ENCODE measurements around the gene HOXC10.

GRCh38 chr12:54029529-54030441, 44.8 kb downstream of the HOXC10 start:
- TF ChIP-seq CTCF (IDR thresholded peaks at IDR 0.05; ENCODE audit: control extremely low read depth in 1 of 3, insufficient read depth in 1 of 3, low read depth in 1 of 3, low read length in 3 of 3) (no peak), FOSL1 (IDR thresholded peaks at IDR 0.05; ENCODE audit: insufficient read depth, low read depth, low read length) (no peak), POLR2AphosphoS5 (IDR thresholded peaks at IDR 0.05; ENCODE audit: low read depth, low read length) (no peak), NANOG (IDR thresholded peaks at IDR 0.05; ENCODE audit: insufficient read depth, low read depth, low read length, poor library complexity, severe bottlenecking) (no peak), ATF2 (IDR thresholded peaks at IDR 0.05; ENCODE audit: low read length) (no peak), TAF1 (IDR thresholded peaks at IDR 0.05; ENCODE audit: low read depth, low read length) (no peak), RFX5 (IDR thresholded peaks at IDR 0.05; ENCODE audit: borderline replicate concordance, low read depth, low read length) (no peak), SAP30 (IDR thresholded peaks at IDR 0.05; ENCODE audit: insufficient read depth, insufficient replicate concordance, low read length) (no peak), SRF (IDR thresholded peaks at IDR 0.05; ENCODE audit: low read depth, low read length) (no peak), POLR2A (IDR thresholded peaks at IDR 0.05; ENCODE audit: control extremely low read depth in 1 of 2, low read depth in 2 of 2, low read length in 2 of 2) (no peak), CREB1 (IDR thresholded peaks at IDR 0.05) (no peak)
